Mesothelial cell of epicardium (in vitro differentiated cells): ENCODE data around the gene ITPR2. TPM values are rescaled to one million over a fixed set of nuclear protein-coding genes. Genes with fewer than 3 reads are reported as not detected.

Experiments used
- DNase-seq, 2 experiments: peaks; one replicate each; pipeline ENCODE4 v3.0.0; 2021; ENCODE audit warnings: low spot score in 2 of 2; ENCODE audit not compliant: unreplicated experiment in 2 of 2
- H3K27ac Mint-ChIP-seq: 2 replicates; pipeline ENCODE4 v1.8.0; 2021; ENCODE audit warnings: mixed read lengths
- H3K27me3 Mint-ChIP-seq: 2 replicates; pipeline ENCODE4 v1.8.0; 2021; ENCODE audit warnings: low read depth, mixed read lengths
- H3K36me3 Mint-ChIP-seq: 2 replicates; pipeline ENCODE4 v1.8.0; 2021; ENCODE audit warnings: mixed read lengths
- H3K4me1 Mint-ChIP-seq: 2 replicates; pipeline ENCODE4 v1.8.0; 2021; ENCODE audit warnings: mixed read lengths
- H3K4me3 Mint-ChIP-seq: 2 replicates; pipeline ENCODE4 v1.8.0; 2021; ENCODE audit warnings: mild to moderate bottlenecking, moderate library complexity, mixed read lengths
- H3K9me3 Mint-ChIP-seq: 2 replicates; pipeline ENCODE4 v1.8.0; 2021; ENCODE audit warnings: mixed read lengths
- total RNA-seq: library from RNA; stranded (reverse); gene quantifications from 3 replicates; pipeline ENCODE4 v1.2.1, GENCODE V29; 2021
- TF ChIP-seq, protein P1 (sequence below): fragments of 200-600 bp; sonication (generic); IDR thresholded peaks from one replicate; pipeline ENCODE4 v1.5.0; 2021; ENCODE audit warnings: antibody characterized with exemption; ENCODE audit not compliant: unreplicated experiment

The ITPR2 gene
- total RNA-seq, 1 donor from 2014 or later = 62.3 TPM

- no peak overlapping the region for H3K4me3 Mint-ChIP-seq
Observed at GRCh38 chr12:26372866-26373265, 460.1 kb downstream of the ITPR2 start.

GRCh38 chr12:26370098-26370497 lies 462.9 kb downstream of the ITPR2 start:
- Mint-ChIP-seq H3K9me3 (no peaks in the 10 kb centered on the region), H3K27ac (no peak overlapping the region), H3K27me3 (no peaks in the 10 kb centered on the region), H3K36me3 (peaks cover 3% of the 10 kb centered on the region), H3K4me3 (no peak overlapping the region), H3K4me1 (peaks cover 8% of the 10 kb centered on the region)
- TF ChIP-seq, protein P1, sequence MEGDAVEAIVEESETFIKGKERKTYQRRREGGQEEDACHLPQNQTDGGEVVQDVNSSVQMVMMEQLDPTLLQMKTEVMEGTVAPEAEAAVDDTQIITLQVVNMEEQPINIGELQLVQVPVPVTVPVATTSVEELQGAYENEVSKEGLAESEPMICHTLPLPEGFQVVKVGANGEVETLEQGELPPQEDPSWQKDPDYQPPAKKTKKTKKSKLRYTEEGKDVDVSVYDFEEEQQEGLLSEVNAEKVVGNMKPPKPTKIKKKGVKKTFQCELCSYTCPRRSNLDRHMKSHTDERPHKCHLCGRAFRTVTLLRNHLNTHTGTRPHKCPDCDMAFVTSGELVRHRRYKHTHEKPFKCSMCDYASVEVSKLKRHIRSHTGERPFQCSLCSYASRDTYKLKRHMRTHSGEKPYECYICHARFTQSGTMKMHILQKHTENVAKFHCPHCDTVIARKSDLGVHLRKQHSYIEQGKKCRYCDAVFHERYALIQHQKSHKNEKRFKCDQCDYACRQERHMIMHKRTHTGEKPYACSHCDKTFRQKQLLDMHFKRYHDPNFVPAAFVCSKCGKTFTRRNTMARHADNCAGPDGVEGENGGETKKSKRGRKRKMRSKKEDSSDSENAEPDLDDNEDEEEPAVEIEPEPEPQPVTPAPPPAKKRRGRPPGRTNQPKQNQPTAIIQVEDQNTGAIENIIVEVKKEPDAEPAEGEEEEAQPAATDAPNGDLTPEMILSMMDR = no peak
- no peak for DNase-seq

More at GRCh38 chr12:26372866-26373265, 460.1 kb downstream of the ITPR2 start:
- no peaks in the 10 kb centered on the region for H3K9me3 Mint-ChIP-seq
- peaks cover 3% of the 10 kb centered on the region for H3K36me3 Mint-ChIP-seq
- DNase-seq = no peak
- peaks cover 11% of the 10 kb centered on the region for H3K4me1 Mint-ChIP-seq
- TF ChIP-seq, protein P1 = no peak
- no peaks in the 10 kb centered on the region for H3K27me3 Mint-ChIP-seq
- no peak overlapping the region for H3K27ac Mint-ChIP-seq

GRCh38 chr12:26369588-26369987 lies 463.4 kb downstream of the ITPR2 start:
- Mint-ChIP-seq H3K36me3 (peaks cover 3% of the 10 kb centered on the region), H3K27ac (no peak overlapping the region), H3K4me1 (peaks cover 3% of the 10 kb centered on the region), H3K27me3 (no peaks in the 10 kb centered on the region), H3K4me3 (no peak overlapping the region), H3K9me3 (no peaks in the 10 kb centered on the region)
- TF ChIP-seq, protein P1 = no peak
- no peak for DNase-seq

- DNase-seq = no peak
- H3K27ac Mint-ChIP-seq = no peak overlapping the region
- H3K4me1 Mint-ChIP-seq = no peaks in the 10 kb centered on the region
- H3K9me3 Mint-ChIP-seq = no peaks in the 10 kb centered on the region
- peaks cover 3% of the 10 kb centered on the region for H3K36me3 Mint-ChIP-seq
- H3K27me3 Mint-ChIP-seq = no peaks in the 10 kb centered on the region
- H3K4me3 Mint-ChIP-seq = no peak overlapping the region
- TF ChIP-seq, protein P1 = no peak
Observed at GRCh38 chr12:26367991-26368730, 464.8 kb downstream of the ITPR2 start.

DNA sequence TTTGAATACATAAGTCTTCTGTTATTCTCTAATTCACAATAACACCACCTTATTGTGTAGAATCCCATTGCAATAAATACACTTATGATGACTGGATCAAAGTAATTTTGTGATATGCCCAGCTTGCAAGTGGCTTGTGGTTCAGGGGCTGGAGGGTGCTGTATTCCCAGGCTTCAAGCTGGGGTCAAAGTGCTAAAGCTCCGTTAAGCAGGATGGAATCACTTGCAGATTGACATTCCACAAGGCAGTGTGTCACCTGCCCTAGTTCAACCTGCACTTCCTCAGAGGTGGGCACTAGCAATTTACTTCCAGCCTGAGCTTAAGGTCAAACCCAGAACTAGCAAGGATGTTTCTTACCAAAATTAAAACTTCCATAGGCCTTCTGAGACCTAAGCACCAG lies 471.0 kb downstream of the ITPR2 start:
- Mint-ChIP-seq H3K27ac (no peak overlapping the region), H3K4me1 (no peaks in the 10 kb centered on the region), H3K9me3 (no peaks in the 10 kb centered on the region), H3K27me3 (no peaks in the 10 kb centered on the region), H3K4me3 (no peak overlapping the region), H3K36me3 (no peaks in the 10 kb centered on the region)
- DNase-seq = no peak
- TF ChIP-seq, protein P1 = no peak
